GM12878 (cell line): ENCODE data around the gene TYSND1.

Experiments used
- CTCF ChIP-seq, 3 experiments: IDR thresholded peaks in 2 of 3; conservative IDR thresholded peaks in 1 of 3; 2 replicates each; pipeline ENCODE4 v1.5.1; 2011; ENCODE audit warnings: low read depth in 3 of 3, low read length in 3 of 3, mild to moderate bottlenecking in 3 of 3, control low read depth in 2 of 3, moderate library complexity in 2 of 3, inconsistent platforms in 1 of 3, mixed read lengths in 1 of 3; ENCODE audit not compliant: control insufficient read depth in 2 of 3, insufficient read depth in 1 of 3; ENCODE audit errors: extremely low read depth in 1 of 3
- ELK1 ChIP-seq: IDR thresholded peaks from 2 replicates; pipeline ENCODE4 v1.6.1; 2012; ENCODE audit warnings: low read depth, low read length, improper control_type of control experiment
- EP300 ChIP-seq, 2 experiments: fragments of 150-350 bp in 1 of 2; IDR thresholded peaks; 2 replicates each; pipeline ENCODE4 v1.6.1; 2011 to 2012; ENCODE audit warnings: low read depth in 2 of 2, low read length in 2 of 2, borderline replicate concordance in 1 of 2, improper control_type of control experiment in 1 of 2, inconsistent platforms in 1 of 2; ENCODE audit not compliant: control insufficient read depth in 1 of 2
- FOS ChIP-seq: IDR thresholded peaks from 3 replicates; pipeline ENCODE4 v1.6.1; 2011; ENCODE audit warnings: borderline replicate concordance; ENCODE audit not compliant: insufficient read length; ENCODE audit errors: extremely low read depth
- HDAC6 ChIP-seq: fragments of 200-600 bp; sonication (generic); IDR thresholded peaks from one replicate; pipeline ENCODE4 v1.8.0; 2017; ENCODE audit warnings: antibody characterized with exemption; ENCODE audit not compliant: unreplicated experiment
- MAX ChIP-seq: IDR thresholded peaks from 2 replicates; pipeline ENCODE4 v1.6.1; 2012; ENCODE audit warnings: low read depth, low read length, improper control_type of control experiment
- POLR2AphosphoS5 ChIP-seq: IDR thresholded peaks from 2 replicates; pipeline ENCODE4 v1.6.1; 2011; ENCODE audit warnings: mild to moderate bottlenecking, low read length, inconsistent platforms
- RAD21 ChIP-seq: IDR thresholded peaks from 2 replicates; pipeline ENCODE4 v1.6.1; 2011; ENCODE audit warnings: mild to moderate bottlenecking, low read depth, low read length, moderate library complexity; ENCODE audit not compliant: insufficient read depth
- RELA ChIP-seq: fragments of 450-650 bp; IDR thresholded peaks from 2 replicates; pipeline ENCODE4 v1.8.0; 2014; ENCODE audit warnings: borderline replicate concordance; ENCODE audit not compliant: partially characterized antibody
- SP1 ChIP-seq: IDR thresholded peaks from one replicate; pipeline ENCODE4 v1.6.1; 2011; ENCODE audit warnings: low read depth, low read length
- SREBF1 ChIP-seq: IDR thresholded peaks from 2 replicates; pipeline ENCODE4 v1.6.1; 2012; ENCODE audit warnings: mild to moderate bottlenecking, low read length
- USF2 ChIP-seq: IDR thresholded peaks from 2 replicates; pipeline ENCODE4 v1.6.1; 2011; ENCODE audit warnings: low read depth, low read length, improper control_type of control experiment, borderline replicate concordance

GRCh38 chr10:70183304-70183703, 36.8 kb upstream of the TYSND1 start:
- TF ChIP-seq POLR2AphosphoS5 (no peak), HDAC6 (no peak), RELA (no peak), CTCF (IDR thresholded peaks at IDR 0.05 in 2 of 3, conservative IDR thresholded peaks at IDR 0.05 in 1 of 3; ENCODE audit: control insufficient read depth in 2 of 3, extremely low read depth in 1 of 3, insufficient read depth in 1 of 3, low read depth in 3 of 3, low read length in 3 of 3) (no peak), RAD21 (no peak), ELK1 (no peak), EP300 (IDR thresholded peaks at IDR 0.05; ENCODE audit: borderline replicate concordance in 1 of 2, control insufficient read depth in 1 of 2, low read depth in 2 of 2, low read length in 2 of 2) (no peak), SREBF1 (no peak), USF2 (no peak), MAX (no peak), FOS (no peak), SP1 (no peak)
